ENCODE measurements around the gene EFS.

Gene EFS

GRCh38 chr14:23378612-23379220 is 13.7 kb upstream of the EFS start:
- no peak for DNase-seq

GRCh38 chr14:23377573-23378563 is 12.9 kb upstream of the EFS start:
- no peak for DNase-seq

GRCh38 chr14:23377198-23377550 is 12.2 kb upstream of the EFS start:
- no peak for DNase-seq

GRCh38 chr14:23376482-23377197 is 11.7 kb upstream of the EFS start, which contains the start of gene CMTM5:
CMTM5 (plus strand) TSS chr14:23377046; CDS start chr14:23377252, 206 bp downstream.
- no peak for DNase-seq

- no peak for DNase-seq
Observed at GRCh38 chr14:23375527-23376251, 10.7 kb upstream of the EFS start.

- DNase-seq: no peak
Observed at GRCh38 chr14:23373041-23373440, 8.1 kb upstream of the EFS start.

- DNase-seq: no peak
Observed at GRCh38 chr14:23372509-23372908, 7.5 kb upstream of the EFS start, which contains the start of gene IL25. IL25 (plus strand) TSS chr14:23372809.

- DNase-seq: no peak
Observed at GRCh38 chr14:23371865-23372264, 6.9 kb upstream of the EFS start.

GRCh38 chr14:23370221-23370620 is 5.2 kb upstream of the EFS start:
- DNase-seq: no peak

- no peak for DNase-seq
Observed at GRCh38 chr14:23366426-23366921, 1.5 kb upstream of the EFS start.

- no peak for DNase-seq
Observed at GRCh38 chr14:23365732-23366425, 907 bp upstream of the EFS start.

- no peak for DNase-seq
Observed at GRCh38 chr14:23364164-23365035, 572 bp downstream of the EFS start.

- DNase-seq: no peak
Observed at GRCh38 chr14:23362200-23362599, 2.8 kb downstream of the EFS start.

GRCh38 chr14:23361763-23362162 is 3.2 kb downstream of the EFS start:
- DNase-seq: no peak

- DNase-seq: no peak
Observed at GRCh38 chr14:23361320-23361719, 3.7 kb downstream of the EFS start.

GRCh38 chr14:23360496-23360895 is 4.5 kb downstream of the EFS start:
- DNase-seq: no peak

- DNase-seq: no peak
Observed at GRCh38 chr14:23359722-23360447, 5.1 kb downstream of the EFS start.

GRCh38 chr14:23359167-23359626 is 5.8 kb downstream of the EFS start:
- DNase-seq: no peak

- no peak for DNase-seq
Observed at GRCh38 chr14:23358553-23359166, 6.3 kb downstream of the EFS start.

- no peak for DNase-seq
Observed at GRCh38 chr14:23358042-23358441, 6.9 kb downstream of the EFS start.
